HepG2 (cell line): ENCODE data around the gene SAMD14. TPM values are rescaled to one million over a fixed set of nuclear protein-coding genes. Genes with fewer than 3 reads are reported as not detected.
A peak's percentile ranks its signal among the peaks of the same experiment; 100 is the strongest.

Source experiments
- KDM1A ChIP-seq: IDR thresholded peaks from 2 replicates; pipeline ENCODE4 v1.6.1; 2016; ENCODE audit warnings: missing compliant biosample characterization
- POLR2G ChIP-seq: fragments of 200-400 bp; formaldehyde crosslinking; IDR thresholded peaks from 2 replicates; pipeline ENCODE4 v1.6.1; 2018; ENCODE audit warnings: mild to moderate bottlenecking, low read depth, low read length, moderate library complexity
- RERE ChIP-seq: IDR thresholded peaks from 2 replicates; pipeline ENCODE4 v1.6.1; 2016; ENCODE audit warnings: low read depth, missing genetic modification reagents, missing compliant biosample characterization
- ZFP82 ChIP-seq: sonication (generic); formaldehyde crosslinking; IDR thresholded peaks from 2 replicates; pipeline ENCODE4 v1.5.1; 2020; ENCODE audit warnings: mild to moderate bottlenecking, missing genetic modification reagents, borderline replicate concordance
- ZNF414 ChIP-seq: sonication (generic); formaldehyde crosslinking; IDR thresholded peaks from 2 replicates; pipeline ENCODE4 v1.5.0; 2020; ENCODE audit warnings: missing genetic modification reagents
- ZNF710 ChIP-seq: sonication (generic); formaldehyde crosslinking; IDR thresholded peaks from 2 replicates; pipeline ENCODE4 v1.5.0; 2020; ENCODE audit warnings: mild to moderate bottlenecking, missing genetic modification reagents, borderline replicate concordance
- ZSCAN29 ChIP-seq: sonication (generic); formaldehyde crosslinking; conservative IDR thresholded peaks from 2 replicates; pipeline ENCODE4 v1.4.0; 2020; ENCODE audit warnings: mild to moderate bottlenecking, missing genetic modification reagents
- polyA plus RNA-seq, 8 experiments: library from polyadenylated mRNA; depleted of rRNA in 3 of 8; stranded (reverse) in 7 of 8; unstranded in 1 of 8; fragments of >200 nt; fragmentation: Illumina TruSeq in 4 of 8; extraction: Trizol in 4 of 8; gene quantifications; 2 replicates each; pipeline versions ENCODE4 v1.2.1 to v1.2.3, GENCODE V29; 2011 to 2016; ENCODE audit warnings: low read depth in 4 of 8, missing spikeins in 1 of 8, mixed read lengths in 1 of 8; ENCODE audit not compliant: insufficient read depth in 1 of 8
- total RNA-seq, 5 experiments: library from RNA; depleted of rRNA; stranded (reverse); fragments of >200 nt; fragmentation: Illumina TruSeq; extraction: Trizol; gene quantifications; 2 replicates each; pipeline ENCODE4 v1.2.3, GENCODE V29; 2016; ENCODE audit warnings: low read depth in 1 of 5
- TF ChIP-seq, protein P1 (sequence below): sonication (generic); formaldehyde crosslinking; IDR thresholded peaks from 2 replicates; pipeline ENCODE4 v1.8.1; 2023; ENCODE audit warnings: mild to moderate bottlenecking, missing genetic modification reagents

SAMD14 gene
- total and polyA plus RNA-seq, 2 of the 13 experiments (the other 11 are each of a cell fraction or from before 2014, with no cell fraction given), result 0.07 to 0.22 TPM

DNA sequence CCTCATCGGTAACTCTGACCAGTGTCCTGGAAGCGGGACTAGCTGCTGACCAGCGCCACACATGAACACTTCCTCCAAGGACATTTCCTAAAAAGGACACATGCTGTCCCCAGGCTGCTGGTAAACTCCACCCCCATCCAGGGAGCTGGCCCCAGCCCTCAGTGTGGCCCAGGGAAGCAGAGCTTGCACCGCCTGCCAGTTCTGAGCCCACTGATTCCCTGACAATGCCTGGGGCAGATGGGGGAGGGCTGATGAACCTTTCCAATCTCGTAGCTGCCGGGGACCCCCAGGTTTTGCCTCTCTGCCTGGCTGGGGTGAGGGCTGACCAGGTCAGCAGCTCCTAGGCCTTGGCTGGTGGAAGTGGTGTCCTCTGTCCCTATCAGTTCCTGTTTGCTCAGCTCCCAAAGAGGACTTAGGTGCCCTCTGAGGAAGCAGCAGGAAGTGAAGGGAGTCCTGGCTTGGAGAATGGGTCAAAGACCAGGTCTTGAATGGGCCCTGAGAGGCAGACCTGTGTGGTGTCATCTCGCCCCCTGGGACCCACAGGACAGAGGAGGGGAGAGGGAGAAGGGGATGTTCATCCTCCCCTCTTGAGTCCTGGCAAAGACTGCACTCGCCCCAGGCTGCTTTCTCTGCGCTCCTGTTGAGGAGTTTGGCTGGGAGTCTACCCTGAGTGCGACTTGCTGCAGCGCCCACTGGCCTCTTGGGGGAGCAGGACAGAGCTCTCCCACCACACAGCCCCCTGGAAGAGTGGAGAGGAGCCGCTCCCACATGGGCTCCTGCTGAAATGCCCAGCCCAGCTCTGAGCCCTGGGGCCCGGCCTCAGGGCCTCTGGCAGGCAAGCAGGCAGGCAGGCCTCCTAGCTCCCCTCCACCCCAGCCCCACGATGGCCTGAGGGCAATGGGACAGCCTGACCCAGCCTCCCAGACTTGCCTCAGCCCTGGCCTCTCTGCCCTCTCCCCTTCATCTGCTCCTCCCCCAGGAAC, 18.0 kb downstream of the SAMD14 start (continued):
- TF ChIP-seq, protein P1, sequence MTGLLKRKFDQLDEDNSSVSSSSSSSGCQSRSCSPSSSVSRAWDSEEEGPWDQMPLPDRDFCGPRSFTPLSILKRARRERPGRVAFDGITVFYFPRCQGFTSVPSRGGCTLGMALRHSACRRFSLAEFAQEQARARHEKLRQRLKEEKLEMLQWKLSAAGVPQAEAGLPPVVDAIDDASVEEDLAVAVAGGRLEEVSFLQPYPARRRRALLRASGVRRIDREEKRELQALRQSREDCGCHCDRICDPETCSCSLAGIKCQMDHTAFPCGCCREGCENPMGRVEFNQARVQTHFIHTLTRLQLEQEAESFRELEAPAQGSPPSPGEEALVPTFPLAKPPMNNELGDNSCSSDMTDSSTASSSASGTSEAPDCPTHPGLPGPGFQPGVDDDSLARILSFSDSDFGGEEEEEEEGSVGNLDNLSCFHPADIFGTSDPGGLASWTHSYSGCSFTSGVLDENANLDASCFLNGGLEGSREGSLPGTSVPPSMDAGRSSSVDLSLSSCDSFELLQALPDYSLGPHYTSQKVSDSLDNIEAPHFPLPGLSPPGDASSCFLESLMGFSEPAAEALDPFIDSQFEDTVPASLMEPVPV (CRISPR knock-in tag), result 0 out of 2 replicates have a peak, but pooled peaks have one; percentile 80
- peak; percentile 54; the same call in 1 of the 2 replicates for TF ChIP-seq ZSCAN29 (CRISPR knock-in tag)
- TF ChIP-seq KDM1A (CRISPR knock-in tag), result no peak
- 0 out of 2 replicates have a peak, but pooled peaks have one; percentile 10 for TF ChIP-seq ZNF710
- TF ChIP-seq RERE, result no peak
- TF ChIP-seq POLR2G, result peak; percentile 56; the same call in 1 of the 2 replicates
- TF ChIP-seq ZNF414 (CRISPR knock-in tag), result 0 out of 2 replicates have a peak, but pooled peaks have one; percentile 35
- no peak for TF ChIP-seq ZFP82 (CRISPR knock-in tag)
